ENCODE results near the gene FRMD5.

DNA sequence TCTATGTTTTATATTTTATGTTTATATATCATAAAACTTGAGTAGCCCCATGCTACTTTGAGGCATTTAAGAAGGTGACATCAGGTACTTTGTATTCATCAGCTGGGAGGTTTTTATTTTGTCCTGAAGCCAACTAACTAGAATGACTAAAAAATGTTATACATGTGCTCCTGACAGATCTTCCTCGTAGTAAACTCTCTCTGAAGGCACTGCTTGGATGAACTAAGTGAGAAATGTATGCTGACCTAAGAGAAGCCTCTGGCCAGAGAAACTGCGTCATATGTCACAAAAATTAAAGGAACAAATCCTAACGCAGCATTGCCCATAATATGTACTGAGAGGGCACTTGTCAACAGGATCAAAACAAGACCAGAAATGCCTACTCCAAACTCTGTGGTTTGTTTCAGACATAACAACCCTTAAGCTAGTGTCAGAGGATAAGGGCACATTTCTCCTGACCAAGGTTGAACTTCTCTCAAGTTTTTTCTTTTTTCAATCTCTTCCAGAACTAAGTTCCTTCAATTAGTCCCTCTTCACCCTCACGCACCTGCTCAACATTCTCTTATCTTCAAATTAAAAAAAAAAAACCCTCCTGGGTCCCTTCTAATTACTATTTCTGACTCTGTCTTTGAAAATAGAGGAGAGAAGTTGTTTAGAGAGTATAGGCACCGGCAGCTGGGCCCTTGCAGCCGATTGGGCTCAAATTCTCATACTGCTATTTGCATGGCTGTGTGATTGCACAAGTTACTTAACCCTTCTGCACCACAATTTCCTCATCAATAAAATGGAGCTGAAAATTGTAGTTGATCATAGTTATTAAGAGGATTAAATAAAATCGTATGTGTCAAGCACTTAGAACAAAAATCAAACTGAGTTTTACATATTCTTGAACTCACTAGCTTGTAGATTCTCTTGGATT is 159.0 kb downstream of the FRMD5 start:
- TF ChIP-seq, protein P1, sequence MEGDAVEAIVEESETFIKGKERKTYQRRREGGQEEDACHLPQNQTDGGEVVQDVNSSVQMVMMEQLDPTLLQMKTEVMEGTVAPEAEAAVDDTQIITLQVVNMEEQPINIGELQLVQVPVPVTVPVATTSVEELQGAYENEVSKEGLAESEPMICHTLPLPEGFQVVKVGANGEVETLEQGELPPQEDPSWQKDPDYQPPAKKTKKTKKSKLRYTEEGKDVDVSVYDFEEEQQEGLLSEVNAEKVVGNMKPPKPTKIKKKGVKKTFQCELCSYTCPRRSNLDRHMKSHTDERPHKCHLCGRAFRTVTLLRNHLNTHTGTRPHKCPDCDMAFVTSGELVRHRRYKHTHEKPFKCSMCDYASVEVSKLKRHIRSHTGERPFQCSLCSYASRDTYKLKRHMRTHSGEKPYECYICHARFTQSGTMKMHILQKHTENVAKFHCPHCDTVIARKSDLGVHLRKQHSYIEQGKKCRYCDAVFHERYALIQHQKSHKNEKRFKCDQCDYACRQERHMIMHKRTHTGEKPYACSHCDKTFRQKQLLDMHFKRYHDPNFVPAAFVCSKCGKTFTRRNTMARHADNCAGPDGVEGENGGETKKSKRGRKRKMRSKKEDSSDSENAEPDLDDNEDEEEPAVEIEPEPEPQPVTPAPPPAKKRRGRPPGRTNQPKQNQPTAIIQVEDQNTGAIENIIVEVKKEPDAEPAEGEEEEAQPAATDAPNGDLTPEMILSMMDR (IDR thresholded peaks at IDR 0.05), result no peak
- no peak for TF ChIP-seq ZFX (IDR thresholded peaks at IDR 0.05; ENCODE audit: borderline replicate concordance)
